Activated effector memory CD4-positive, alpha-beta T cell treated with Interleukin-2 at 50 U/mL for 16 hours (primary cell): Measurements from ENCODE around the gene PTP4A2.

Experiments
- DNase-seq: peaks from one replicate; pipeline ENCODE4 v3.0.0-alpha.2; 2020

PTP4A2 gene

GRCh38 chr1:31883357-31883942 is 54.7 kb downstream of the PTP4A2 start:
- no peak for DNase-seq

GRCh38 chr1:31881688-31882000 is 56.5 kb downstream of the PTP4A2 start:
- no peak for DNase-seq

DNA sequence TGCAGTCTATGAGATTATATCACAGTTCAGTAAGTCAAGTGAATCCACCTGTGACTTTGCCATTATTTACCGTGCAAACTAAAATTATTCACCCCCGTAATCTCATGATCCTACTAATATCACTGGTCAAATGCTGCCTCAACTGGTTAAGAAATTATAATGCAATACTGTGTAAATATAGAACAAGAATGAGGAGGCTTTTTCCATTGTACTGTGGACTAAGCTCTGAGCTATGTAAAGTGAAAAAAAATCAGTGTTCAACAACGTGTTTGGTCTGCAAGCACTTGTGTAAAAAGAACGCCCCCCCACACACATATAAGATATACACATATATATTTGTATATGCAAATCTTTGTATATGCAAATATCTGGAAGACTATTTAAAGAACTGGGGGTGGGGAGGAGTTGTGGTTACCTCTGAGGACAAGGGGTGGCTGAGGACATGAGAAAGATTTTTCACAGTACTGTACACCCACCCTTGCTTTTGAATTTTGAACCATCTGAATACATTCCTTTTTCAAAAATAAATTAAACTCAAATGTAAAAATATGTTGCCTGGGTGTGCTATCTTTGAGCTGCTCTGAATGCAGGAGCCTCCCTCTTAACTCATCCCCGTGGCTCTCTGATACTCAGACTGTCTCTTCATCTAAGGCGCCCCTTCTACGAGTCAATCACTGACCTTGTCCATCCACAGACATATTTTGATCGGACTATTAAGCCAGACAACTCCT is 57.0 kb downstream of the PTP4A2 start:
- no peak for DNase-seq

DNA sequence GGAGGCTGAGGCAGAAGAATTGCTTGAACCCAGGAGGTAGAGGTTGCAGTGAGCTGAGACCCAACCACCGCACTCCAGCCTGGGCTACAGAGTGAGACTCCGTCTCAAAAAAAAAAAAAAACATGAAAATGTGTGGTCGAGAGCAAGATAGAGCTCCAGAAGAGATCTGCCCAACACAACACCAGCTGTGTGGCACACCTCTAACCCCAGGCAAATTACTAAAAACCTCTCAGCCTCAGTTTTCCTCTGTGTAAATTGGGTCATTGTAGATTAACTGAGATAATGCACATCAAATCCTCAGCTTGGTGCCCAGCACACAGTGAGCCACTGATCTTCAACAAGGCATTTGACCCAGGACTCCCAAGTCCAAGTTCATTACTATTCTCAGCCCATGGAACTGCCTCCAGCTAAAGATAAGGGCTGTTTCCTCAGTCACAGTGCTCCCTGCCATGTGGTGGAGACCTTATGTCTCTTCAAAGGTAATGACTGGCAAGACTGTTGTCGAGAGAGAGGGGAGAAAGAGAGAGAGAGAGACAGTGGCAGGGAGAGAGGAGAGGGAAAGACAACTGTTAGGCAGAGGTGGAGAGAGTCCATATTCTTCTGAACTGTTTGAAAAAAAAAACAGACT is 58.1 kb downstream of the PTP4A2 start:
- DNase-seq, result no peak

- DNase-seq, result no peak
Measured at GRCh38 chr1:31878058-31878457, 60.1 kb downstream of the PTP4A2 start.

DNA sequence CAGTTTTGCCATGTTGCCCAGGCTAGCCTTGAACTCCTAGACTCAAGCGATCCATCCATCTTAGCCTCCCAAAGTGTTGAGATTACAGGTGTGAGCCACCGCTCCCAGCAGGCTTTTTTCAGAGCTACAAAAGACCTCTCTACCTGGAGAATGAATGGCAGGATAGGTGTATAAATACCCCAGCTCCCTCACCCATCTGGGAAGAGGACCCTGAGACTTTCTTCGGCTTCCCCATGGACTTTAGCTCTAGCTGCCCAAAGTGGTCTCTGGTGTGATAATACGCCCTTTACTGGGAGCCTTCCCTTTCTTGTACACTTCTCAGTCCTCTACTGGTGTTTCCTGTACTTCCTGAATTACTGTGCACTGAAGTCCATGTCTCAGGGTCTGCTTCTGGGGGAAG is 60.6 kb downstream of the PTP4A2 start:
- no peak for DNase-seq

DNA sequence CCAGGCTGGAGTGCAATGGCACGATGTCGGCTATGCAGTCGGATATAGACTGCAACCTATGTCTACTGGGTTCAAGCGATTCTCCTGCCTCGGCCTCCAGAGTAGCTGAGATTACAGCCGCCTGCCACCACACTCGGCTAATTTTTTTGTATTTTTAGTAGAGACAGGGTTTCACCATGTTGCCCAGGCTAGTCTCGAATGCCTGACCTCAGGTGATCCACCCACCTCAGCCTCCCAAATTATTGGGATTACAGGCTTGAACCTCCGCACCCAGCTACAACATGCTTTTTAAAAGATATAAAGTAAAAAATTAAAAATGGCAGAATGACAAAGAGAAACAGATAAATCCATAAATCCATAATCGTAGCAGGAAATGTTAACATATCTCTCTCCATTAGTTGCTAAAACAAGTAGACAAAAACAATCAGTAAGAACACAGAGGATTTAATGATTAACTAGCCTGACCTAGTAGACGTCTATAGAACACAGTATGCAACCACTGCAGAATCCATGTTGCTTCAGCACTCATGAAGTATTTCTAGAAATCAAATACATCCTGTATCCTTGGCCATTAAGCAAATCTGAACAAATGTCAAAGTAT is 62.4 kb downstream of the PTP4A2 start:
- DNase-seq, result no peak

DNA sequence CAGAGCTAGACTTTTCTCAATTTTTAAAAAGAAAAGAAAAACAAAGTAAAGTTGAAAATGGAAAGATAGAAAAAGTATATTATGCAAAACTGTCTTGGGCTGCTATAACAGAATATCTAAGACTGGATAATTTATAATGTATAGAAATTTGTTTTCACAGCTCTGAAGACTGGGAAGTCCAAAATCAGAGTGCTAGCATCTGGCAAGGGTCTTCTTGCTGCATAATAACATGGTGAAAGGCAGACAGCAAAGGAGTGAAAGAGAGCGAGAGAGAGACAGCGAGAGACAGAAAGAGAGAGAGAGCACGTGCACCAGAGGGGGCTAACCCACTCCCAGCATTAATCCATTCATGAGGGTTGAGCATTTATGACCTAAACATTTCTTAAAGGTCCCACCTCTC is 63.2 kb downstream of the PTP4A2 start:
- DNase-seq, result no peak

DNA sequence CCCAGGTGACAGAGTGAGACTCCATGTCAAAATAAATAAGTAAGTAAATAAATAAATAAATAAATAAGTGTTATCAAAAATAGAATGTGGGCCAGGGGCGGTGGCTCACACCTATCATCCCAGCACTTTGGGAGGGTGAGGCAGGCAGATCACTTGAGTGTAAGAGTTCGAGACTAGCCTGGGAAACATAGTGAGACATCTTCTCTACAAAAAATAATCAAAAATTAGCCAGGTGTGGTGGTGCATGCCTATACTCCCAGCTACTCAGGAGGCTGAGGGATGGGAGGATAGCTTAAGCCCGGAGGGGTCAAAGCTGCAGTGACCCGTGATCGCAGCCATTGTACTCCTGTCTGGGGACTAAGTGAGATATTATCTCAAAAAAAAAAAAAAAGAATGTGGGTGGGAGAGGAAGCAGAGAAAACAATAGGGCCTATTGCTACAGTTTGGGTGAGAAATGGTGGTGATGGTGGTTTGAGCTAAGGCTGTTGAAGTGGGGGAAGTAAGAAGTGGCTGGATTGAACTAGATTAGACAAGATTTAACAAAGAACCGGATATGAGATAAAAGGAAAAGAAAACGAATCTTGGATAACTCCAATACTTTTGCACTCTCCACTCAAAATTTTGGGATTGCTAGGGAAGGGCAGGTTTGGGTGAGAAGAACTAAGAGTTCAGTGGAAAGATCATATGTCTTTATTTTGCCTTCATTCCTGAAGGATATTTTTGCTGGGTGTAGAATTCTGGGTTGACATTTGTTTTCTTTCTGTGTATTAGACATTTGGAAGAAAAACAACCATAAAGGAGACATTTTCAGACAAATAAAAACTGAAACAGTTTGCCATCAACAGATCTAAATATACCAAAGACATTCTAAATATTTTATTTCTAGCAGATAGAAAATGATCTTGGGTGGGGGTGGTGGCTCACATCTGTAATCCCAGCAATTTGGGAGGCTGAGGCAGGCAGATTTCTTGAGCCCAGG is 65.2 kb downstream of the PTP4A2 start:
- no peak for DNase-seq

GRCh38 chr1:31871703-31872102 is 66.5 kb downstream of the PTP4A2 start:
- no peak for DNase-seq

DNA sequence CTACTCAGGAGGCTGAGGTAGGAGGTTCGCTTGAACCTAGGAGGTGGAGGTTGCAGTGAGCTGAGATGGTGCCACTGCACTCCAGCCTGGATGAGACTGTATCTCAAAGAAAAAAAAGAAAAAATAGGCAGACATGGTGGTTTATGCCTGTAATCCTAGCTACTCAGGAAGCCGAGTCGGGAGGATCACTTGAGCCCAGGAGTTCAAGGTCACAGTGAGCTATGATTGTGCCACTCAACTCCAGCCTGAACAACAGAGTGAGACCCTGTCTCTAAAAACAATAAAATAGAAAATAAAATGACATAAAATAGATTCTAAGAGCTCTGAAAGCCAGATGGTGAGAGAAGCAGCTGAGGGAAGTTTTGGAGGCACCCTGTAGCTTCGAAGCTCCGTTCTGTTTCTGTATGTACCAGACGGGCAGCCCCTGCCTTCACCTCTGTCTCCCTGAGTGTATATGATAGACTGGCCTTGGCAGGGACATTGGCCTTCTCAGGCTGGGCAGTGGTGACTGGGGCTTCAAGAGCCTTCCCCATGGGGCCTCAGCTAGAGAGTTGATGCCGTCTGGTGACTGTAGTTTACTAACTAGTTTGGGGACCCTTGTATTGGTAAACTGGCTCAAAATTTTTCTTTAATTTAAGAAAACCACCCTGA is 68.0 kb downstream of the PTP4A2 start:
- no peak for DNase-seq

DNA sequence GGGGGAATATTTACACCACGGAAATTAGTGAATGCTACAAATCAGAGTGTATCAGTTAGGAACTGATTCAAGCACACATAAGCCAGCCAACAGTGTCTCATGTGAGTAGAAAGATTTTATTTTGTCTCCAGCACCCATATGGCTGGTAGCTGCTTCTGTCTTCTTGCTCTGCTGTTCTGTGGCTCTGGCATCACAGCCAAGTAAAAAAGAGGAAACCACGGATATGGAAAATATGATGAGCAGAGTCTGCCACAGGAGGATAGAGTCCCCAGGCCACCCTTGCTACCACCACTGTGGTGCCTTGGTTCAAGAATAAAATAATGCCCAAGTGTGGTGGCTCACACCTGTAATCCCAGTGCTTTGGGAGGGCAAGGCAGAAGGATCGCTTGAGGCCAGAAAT is 68.7 kb downstream of the PTP4A2 start:
- no peak for DNase-seq

GRCh38 chr1:31868862-31869261 is 69.3 kb downstream of the PTP4A2 start:
- DNase-seq, result no peak

- no peak for DNase-seq
Measured at GRCh38 chr1:31867546-31867945, 70.6 kb downstream of the PTP4A2 start.

- no peak for DNase-seq
Measured at GRCh38 chr1:31866450-31867032, 71.6 kb downstream of the PTP4A2 start.

GRCh38 chr1:31865728-31866449 is 72.3 kb downstream of the PTP4A2 start:
- DNase-seq, result no peak

DNA sequence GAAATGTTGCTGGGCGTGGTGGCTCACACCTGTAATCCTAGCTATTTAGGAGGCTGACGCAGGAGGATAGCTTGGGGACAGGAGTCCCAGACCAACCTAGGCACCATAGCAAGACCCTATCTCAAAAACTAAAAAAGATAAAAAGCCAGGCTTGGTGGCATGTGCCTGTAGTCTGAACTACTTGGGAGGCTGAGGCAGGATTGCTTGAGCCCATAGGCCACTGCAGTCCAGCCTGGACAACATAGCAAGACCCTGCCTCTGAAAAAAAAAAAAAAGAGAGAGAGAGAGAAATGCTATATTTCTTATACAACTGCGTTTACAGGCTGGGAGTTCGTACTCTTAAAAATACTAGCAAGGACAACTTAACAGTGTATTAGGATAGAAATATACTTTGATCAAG is 76.1 kb downstream of the PTP4A2 start:
- DNase-seq, result no peak

DNA sequence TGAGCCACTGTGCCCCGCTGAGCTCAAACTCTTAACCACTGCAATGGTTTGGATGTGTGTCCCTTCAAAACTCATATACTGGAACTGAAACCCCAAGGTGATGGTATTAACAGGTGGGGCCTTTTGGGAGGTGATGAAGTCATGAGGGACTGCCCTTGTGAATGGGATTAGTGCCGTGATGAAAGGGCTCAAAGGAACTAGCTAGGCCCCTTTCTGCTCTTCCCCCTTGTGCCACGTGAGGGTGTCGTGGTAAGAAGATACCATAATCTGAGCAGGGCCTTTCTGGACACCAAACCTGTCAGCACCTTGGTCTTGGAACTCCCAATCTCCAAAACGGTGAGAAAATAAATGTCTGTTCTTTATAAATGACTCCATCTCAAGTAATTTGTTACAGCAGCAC is 76.8 kb downstream of the PTP4A2 start:
- no peak for DNase-seq

DNA sequence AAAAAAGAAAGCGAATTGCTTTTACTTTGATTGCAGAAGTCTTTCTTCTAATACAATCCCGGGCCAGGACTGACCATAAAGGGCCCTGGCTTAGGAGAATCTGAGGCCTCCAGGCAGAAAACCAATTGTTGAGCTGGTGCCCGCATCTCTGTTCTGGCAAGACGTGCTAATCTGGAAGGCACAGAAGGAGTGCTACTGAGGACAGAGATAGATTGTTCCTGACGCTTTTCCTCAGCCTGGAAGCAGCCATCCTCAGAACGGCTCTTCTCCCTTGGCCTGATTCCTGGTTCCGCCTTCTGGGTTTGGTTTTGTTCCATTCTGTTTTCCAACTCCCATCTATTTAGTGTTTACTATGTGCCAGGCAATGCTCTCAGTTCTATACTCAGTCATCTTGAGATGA is 77.6 kb downstream of the PTP4A2 start:
- DNase-seq, result no peak

DNA sequence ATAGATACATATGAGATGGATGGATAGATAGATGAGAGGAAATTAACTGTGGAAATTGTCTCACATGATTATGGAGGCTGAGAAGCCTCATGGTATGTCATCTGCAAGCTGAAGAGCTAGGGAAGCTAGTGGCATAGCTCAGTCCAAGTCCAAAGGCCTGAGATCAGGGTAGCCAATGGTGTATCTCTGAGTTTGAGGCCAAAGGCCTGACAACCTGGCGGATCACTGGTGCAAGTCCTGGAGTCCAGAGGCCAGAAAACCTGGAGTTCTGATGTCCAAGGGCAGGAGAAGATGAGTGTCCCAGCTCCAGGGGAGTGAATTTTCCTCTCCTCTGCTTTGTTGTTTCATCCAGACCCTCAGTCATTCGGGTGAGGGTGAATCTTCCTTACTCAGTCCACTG is 78.4 kb downstream of the PTP4A2 start:
- no peak for DNase-seq

DNA sequence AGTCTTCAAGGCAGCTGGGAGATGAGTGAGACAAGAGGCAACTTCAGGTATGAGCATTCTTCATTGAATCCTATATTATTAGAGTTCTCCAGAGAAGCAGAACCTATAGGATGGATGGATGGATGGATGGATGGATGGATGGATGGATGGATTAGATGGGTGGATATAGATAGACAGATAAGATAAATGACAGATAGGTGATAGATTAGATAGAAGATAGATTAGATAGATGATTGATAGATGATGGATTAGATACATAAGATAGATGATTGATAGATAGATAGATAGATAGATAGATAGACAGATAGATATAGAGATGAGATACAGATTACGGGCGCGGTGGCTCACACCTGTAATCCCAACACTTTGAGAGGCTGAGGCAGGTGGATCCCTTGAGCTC is 79.1 kb downstream of the PTP4A2 start:
- DNase-seq, result no peak
